ENCODE measurements around the gene CADM2.

The CADM2 gene

GRCh38 chr3:85208650-85209049 is 249.9 kb downstream of the CADM2 start:
- no peak for DNase-seq

GRCh38 chr3:85210540-85210939 is 251.8 kb downstream of the CADM2 start:
- DNase-seq = no peak

- no peak for DNase-seq
Observed at GRCh38 chr3:85228966-85229365, 270.2 kb downstream of the CADM2 start.

GRCh38 chr3:85244091-85244490 is 285.3 kb downstream of the CADM2 start:
- DNase-seq = no peak

- no peak for DNase-seq
Observed at GRCh38 chr3:85244519-85244918, 285.7 kb downstream of the CADM2 start.

GRCh38 chr3:85251766-85252165 is 293.0 kb downstream of the CADM2 start:
- no peak for DNase-seq

- no peak for DNase-seq
Observed at GRCh38 chr3:85252686-85253085, 293.9 kb downstream of the CADM2 start.

GRCh38 chr3:85254738-85255137 is 295.9 kb downstream of the CADM2 start:
- DNase-seq = no peak

- DNase-seq = no peak
Observed at GRCh38 chr3:85255949-85256348, 297.2 kb downstream of the CADM2 start.

- DNase-seq = no peak
Observed at GRCh38 chr3:85258326-85258725, 299.5 kb downstream of the CADM2 start.

GRCh38 chr3:85258819-85259218 is 300.0 kb downstream of the CADM2 start:
- DNase-seq = no peak

GRCh38 chr3:85259748-85260147 is 301.0 kb downstream of the CADM2 start:
- DNase-seq = no peak

GRCh38 chr3:85264381-85264780 is 305.6 kb downstream of the CADM2 start:
- no peak for DNase-seq

GRCh38 chr3:85270488-85270887 is 311.7 kb downstream of the CADM2 start:
- DNase-seq = no peak

- no peak for DNase-seq
Observed at GRCh38 chr3:85271911-85272310, 313.1 kb downstream of the CADM2 start.

- no peak for DNase-seq
Observed at GRCh38 chr3:85288257-85288656, 329.5 kb downstream of the CADM2 start.

- no peak for DNase-seq
Observed at GRCh38 chr3:85297291-85297690, 338.5 kb downstream of the CADM2 start.

GRCh38 chr3:85298032-85298431 is 339.2 kb downstream of the CADM2 start:
- DNase-seq = no peak

GRCh38 chr3:85303156-85303555 is 344.4 kb downstream of the CADM2 start:
- no peak for DNase-seq

GRCh38 chr3:85304360-85304964 is 345.7 kb downstream of the CADM2 start:
- no peak for DNase-seq

- no peak for DNase-seq
Observed at GRCh38 chr3:85312331-85312730, 353.5 kb downstream of the CADM2 start.

- DNase-seq = no peak
Observed at GRCh38 chr3:85313380-85313779, 354.6 kb downstream of the CADM2 start.

GRCh38 chr3:85316252-85316651 is 357.5 kb downstream of the CADM2 start:
- DNase-seq = no peak

- no peak for DNase-seq
Observed at GRCh38 chr3:85321892-85322291, 363.1 kb downstream of the CADM2 start.

- DNase-seq = no peak
Observed at GRCh38 chr3:85330071-85330470, 371.3 kb downstream of the CADM2 start.

GRCh38 chr3:85337895-85338294 is 379.1 kb downstream of the CADM2 start:
- DNase-seq = no peak

Data from DMS 273 treated with DMSO at 0.1 percent for 48 hours (cell line).